HCT116 (cell line): ENCODE data around the gene ADGRV1.
"Not testable (repeated sequence)": the region's sequence is repeated elsewhere in the genome, so short reads cannot be mapped to it uniquely, and the experiment has no call there.

ENCODE experiments used
- CTCF ChIP-seq, 3 experiments: fragments of 200-600 bp in 1 of 3; sonication (generic) in 1 of 3; IDR thresholded peaks in 2 of 3; conservative IDR thresholded peaks in 1 of 3; 2 replicates each; pipeline ENCODE4 v1.5.1; 2012 to 2017; ENCODE audit warnings: low read depth in 2 of 3, low read length in 2 of 3, antibody characterized with exemption in 1 of 3, borderline replicate concordance in 1 of 3, control low read depth in 1 of 3, mild to moderate bottlenecking in 1 of 3, mixed read lengths in 1 of 3, mixed run types in 1 of 3, moderate library complexity in 1 of 3; ENCODE audit not compliant: insufficient read depth in 1 of 3
- SIN3A ChIP-seq: IDR thresholded peaks from 2 replicates; pipeline ENCODE4 v1.6.1; 2012; ENCODE audit warnings: low read depth
- SRF ChIP-seq: IDR thresholded peaks from 2 replicates; pipeline ENCODE4 v1.6.1; 2012; ENCODE audit warnings: low read depth
- YY1 ChIP-seq: IDR thresholded peaks from 2 replicates; pipeline ENCODE4 v1.6.1; 2011; ENCODE audit warnings: low read length, low read depth, moderate library complexity, mild to moderate bottlenecking; ENCODE audit not compliant: insufficient replicate concordance; ENCODE audit errors: extremely low read depth
- TF ChIP-seq, protein P1 (sequence below): IDR thresholded peaks from 2 replicates; pipeline ENCODE4 v1.6.1; 2012

DNA sequence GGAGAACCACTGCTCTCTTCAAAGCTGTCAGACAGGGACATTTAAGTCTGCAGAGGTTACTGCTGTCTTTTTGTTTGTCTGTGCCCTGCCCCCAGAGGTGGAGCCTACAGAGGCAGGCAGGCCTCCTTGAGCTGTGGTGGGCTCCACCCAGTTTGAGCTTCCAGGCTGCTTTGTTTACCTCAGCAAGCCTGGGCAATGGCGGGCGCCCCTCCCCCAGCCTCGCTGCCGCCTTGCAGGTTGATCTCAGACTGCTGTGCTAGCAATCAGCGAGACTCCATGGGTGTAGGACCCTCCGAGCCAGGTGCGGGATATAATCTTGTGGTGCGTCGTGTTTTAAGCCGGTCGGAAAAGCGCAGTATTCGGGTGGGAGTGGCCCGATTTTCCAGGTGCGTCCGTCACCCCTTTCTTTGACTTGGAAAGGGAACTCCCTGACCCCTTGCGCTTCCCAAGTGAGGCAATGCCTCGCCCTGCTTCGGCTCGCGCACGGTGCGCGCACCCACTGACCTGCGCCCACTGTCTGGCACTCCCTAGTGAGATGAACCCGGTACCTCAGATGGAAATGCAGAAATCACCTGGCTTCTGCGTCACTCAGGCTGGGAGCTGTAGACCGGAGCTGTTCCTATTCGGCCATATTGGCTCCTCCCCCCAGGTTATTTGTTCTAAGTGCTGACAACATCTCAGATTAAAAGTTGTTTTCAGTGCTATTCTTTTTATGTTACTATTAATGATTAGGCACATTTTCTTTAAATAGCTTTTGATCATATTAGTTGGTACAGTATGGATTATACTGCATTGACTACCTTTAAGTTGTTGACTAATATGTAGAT, 370.6 kb downstream of the ADGRV1 start:
- TF ChIP-seq SRF; YY1; CTCF (IDR thresholded peaks at IDR 0.05 in 2 of 3, conservative IDR thresholded peaks at IDR 0.05 in 1 of 3; ENCODE audit: borderline replicate concordance in 1 of 3, insufficient read depth in 1 of 3, low read depth in 2 of 3, low read length in 2 of 3); SIN3A: not testable (repeated sequence)
- TF ChIP-seq, protein P1, sequence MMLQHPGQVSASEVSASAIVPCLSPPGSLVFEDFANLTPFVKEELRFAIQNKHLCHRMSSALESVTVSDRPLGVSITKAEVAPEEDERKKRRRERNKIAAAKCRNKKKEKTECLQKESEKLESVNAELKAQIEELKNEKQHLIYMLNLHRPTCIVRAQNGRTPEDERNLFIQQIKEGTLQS: not testable (repeated sequence)
